ENCODE measurements around the gene TRABD2B. TPM values are rescaled to one million over a fixed set of nuclear protein-coding genes. Genes with fewer than 3 reads are reported as not detected.

TRABD2B gene
- total and polyA plus RNA-seq, 2 experiments from 2014 or later = 1.6 to 2.0 TPM

- Histone ChIP-seq H3K9me2 (ENCODE audit: insufficient read depth) (no peaks in the 10 kb centered on the region), H3K79me2 (replicated peaks; ENCODE audit: insufficient read depth) (peaks cover 4% of the 10 kb centered on the region; the same call in 1 of the 2 replicates), H3F3A (replicated peaks; ENCODE audit: low read depth) (no peaks in the 10 kb centered on the region), H3K36me3 (ENCODE audit: insufficient read depth) (no peaks in the 10 kb centered on the region), H3K4me1 (ENCODE audit: insufficient read depth) (peaks cover 32% of the 10 kb centered on the region), H2AFZ (no peak overlapping the region), H4K20me1 (replicated peaks; ENCODE audit: insufficient read depth) (no peaks in the 10 kb centered on the region), H3K4me3 (no peak overlapping the region), H3K27me3 (ENCODE audit: insufficient read depth) (peaks cover 40% of the 10 kb centered on the region), H3K27ac (ENCODE audit: low read depth) (no peak overlapping the region), H3K4me2 (no peak overlapping the region; the same call in 1 of the 2 replicates)
- DNase-seq (ENCODE audit: low spot score) = no peak
- Mint-ChIP-seq H3K9me3 (no peaks in the 10 kb centered on the region), H3K36me3 (ENCODE audit: low read depth) (no peaks in the 10 kb centered on the region; the same call in 1 of the 3 replicates), H3K27ac (no peak overlapping the region), H3K27me3 (ENCODE audit: insufficient read depth, low read depth, poor library complexity) (peaks cover 26% of the 10 kb centered on the region), H3K4me1 (peaks cover 44% of the 10 kb centered on the region), H3K4me3 (no peak overlapping the region)
- TF ChIP-seq ZNF114 (CRISPR knock-in tag; IDR thresholded peaks at IDR 0.05) (no peak), CREB1 (CRISPR knock-in tag; IDR thresholded peaks at IDR 0.05; ENCODE audit: low read depth) (no peak), EZH2phosphoT487 (IDR thresholded peaks at IDR 0.05; ENCODE audit: unreplicated experiment) (no peak), ZNF462 (CRISPR knock-in tag; IDR thresholded peaks at IDR 0.05) (no peak), EZH2 (IDR thresholded peaks at IDR 0.05; ENCODE audit: low read depth, unreplicated experiment) (no peak), ZNF331 (CRISPR knock-in tag; IDR thresholded peaks at IDR 0.05; ENCODE audit: low read depth) (no peak), POLR2AphosphoS5 (IDR thresholded peaks at IDR 0.05; ENCODE audit: low read depth) (no peak)
- ATAC-seq = no peak
Observed at GRCh38 chr1:47999097-47999496, 1.9 kb upstream of the TRABD2B start.
